ENCODE measurements around the gene NDUFAF8.

NDUFAF8 gene

GRCh38 chr17:81232616-81233241, 6.4 kb upstream of the NDUFAF8 start:
- no peaks in the 10 kb centered on the region for H3K9me3 ChIP-seq (ENCODE audit: control insufficient read depth, insufficient read depth, low read length)
- peaks cover 22% of the 10 kb centered on the region for H3K4me1 ChIP-seq (ENCODE audit: control insufficient read depth, low read length)
- no peak overlapping the region for H3K4me3 ChIP-seq (ENCODE audit: low read length)
- H4K20me1 ChIP-seq (ENCODE audit: control insufficient read depth, insufficient read depth, low read depth, low read length) = no peaks in the 10 kb centered on the region
- H3K4me2 ChIP-seq (ENCODE audit: low read length) = no peak overlapping the region
- TF ChIP-seq EZH2phosphoT487 (IDR thresholded peaks at IDR 0.05; ENCODE audit: borderline replicate concordance, low read length) (no peak), CTCF (IDR thresholded peaks at IDR 0.05; ENCODE audit: low read depth, low read length, poor library complexity, severe bottlenecking) (no peak)
- peaks cover 3% of the 10 kb centered on the region; the same call in 1 of the 2 replicates for H3F3A ChIP-seq (ENCODE audit: control insufficient read depth, insufficient read depth)
- H3K27ac ChIP-seq (ENCODE audit: low read depth, low read length) = no peak overlapping the region
- no peaks in the 10 kb centered on the region for H3K9me2 ChIP-seq (replicated peaks; ENCODE audit: control insufficient read depth, low read length)
- H3K27me3 ChIP-seq (ENCODE audit: control insufficient read depth, low read length) = no peaks in the 10 kb centered on the region
- peaks cover 25% of the 10 kb centered on the region for H3K36me3 ChIP-seq (ENCODE audit: control insufficient read depth, low read length)
- H3K79me2 ChIP-seq (ENCODE audit: control insufficient read depth, low read length) = peaks cover 14% of the 10 kb centered on the region

GRCh38 chr17:81233316-81233715, 5.8 kb upstream of the NDUFAF8 start:
- H3K4me3 ChIP-seq (ENCODE audit: low read length) = no peak overlapping the region
- peaks cover 20% of the 10 kb centered on the region for H3K79me2 ChIP-seq (ENCODE audit: control insufficient read depth, low read length)
- H4K20me1 ChIP-seq (ENCODE audit: control insufficient read depth, insufficient read depth, low read depth, low read length) = no peaks in the 10 kb centered on the region

GRCh38 chr17:81233811-81234505, 5.2 kb upstream of the NDUFAF8 start:
- no peaks in the 10 kb centered on the region for H3K9me2 ChIP-seq (replicated peaks; ENCODE audit: control insufficient read depth, low read length)
- no peaks in the 10 kb centered on the region for H3F3A ChIP-seq (ENCODE audit: control insufficient read depth, insufficient read depth)
- peaks cover 25% of the 10 kb centered on the region for H3K36me3 ChIP-seq (ENCODE audit: control insufficient read depth, low read length)
- H3K27ac ChIP-seq (ENCODE audit: low read depth, low read length) = no peak overlapping the region
- no peak overlapping the region for H3K4me2 ChIP-seq (ENCODE audit: low read length)
- peaks cover 25% of the 10 kb centered on the region for H3K79me2 ChIP-seq (ENCODE audit: control insufficient read depth, low read length)
- no peak for TF ChIP-seq EZH2phosphoT487 (IDR thresholded peaks at IDR 0.05; ENCODE audit: borderline replicate concordance, low read length)
- no peak for TF ChIP-seq CTCF (IDR thresholded peaks at IDR 0.05; ENCODE audit: low read depth, low read length, poor library complexity, severe bottlenecking)
- H3K4me3 ChIP-seq (ENCODE audit: low read length) = no peak overlapping the region
- H3K4me1 ChIP-seq (ENCODE audit: control insufficient read depth, low read length) = peaks cover 16% of the 10 kb centered on the region
- no peaks in the 10 kb centered on the region for H3K27me3 ChIP-seq (ENCODE audit: control insufficient read depth, low read length)
- H4K20me1 ChIP-seq (ENCODE audit: control insufficient read depth, insufficient read depth, low read depth, low read length) = no peaks in the 10 kb centered on the region
- H3K9me3 ChIP-seq (ENCODE audit: control insufficient read depth, insufficient read depth, low read length) = no peaks in the 10 kb centered on the region

More at GRCh38 chr17:81233316-81233715, 5.8 kb upstream of the NDUFAF8 start:
- H3K9me2 ChIP-seq (replicated peaks; ENCODE audit: control insufficient read depth, low read length) = no peaks in the 10 kb centered on the region
- H3K27me3 ChIP-seq (ENCODE audit: control insufficient read depth, low read length) = no peaks in the 10 kb centered on the region
- no peak overlapping the region for H3K4me2 ChIP-seq (ENCODE audit: low read length)
- H3F3A ChIP-seq (ENCODE audit: control insufficient read depth, insufficient read depth) = no peaks in the 10 kb centered on the region
- TF ChIP-seq CTCF (IDR thresholded peaks at IDR 0.05; ENCODE audit: low read depth, low read length, poor library complexity, severe bottlenecking) = no peak
- peaks cover 25% of the 10 kb centered on the region for H3K36me3 ChIP-seq (ENCODE audit: control insufficient read depth, low read length)
- H3K4me1 ChIP-seq (ENCODE audit: control insufficient read depth, low read length) = peaks cover 22% of the 10 kb centered on the region
- H3K9me3 ChIP-seq (ENCODE audit: control insufficient read depth, insufficient read depth, low read length) = no peaks in the 10 kb centered on the region
- H3K27ac ChIP-seq (ENCODE audit: low read depth, low read length) = no peak overlapping the region

All from DOHH2 (cell line).